K562 (cell line): ENCODE data around the gene ARHGAP26. TPM values are rescaled to one million over a fixed set of nuclear protein-coding genes. Genes with fewer than 3 reads are reported as not detected.

Source experiments
- ATAC-seq: fragments of 200-7000 bp; cut with Tn5 transposase; 3 replicates; pipeline ENCODE4 v1.9.1; 2020; ENCODE audit warnings: moderate library complexity
- BruUV-seq: library from RNA; stranded (reverse); fragments of 400-500 nt; replicated peaks from 2 replicates; lab custom pipeline; 2021; lab: Mats Ljungman, UMichigan
- CTCF ChIA-PET: fragments of 300-600 bp; formaldehyde crosslinking; extraction: SDS; loops from one replicate; lab custom pipeline; 2021; ENCODE audit warnings: low intra/inter-chr PET ratio; lab: Yijun Ruan, JAX
- POLR2A ChIA-PET: fragments of 300-600, 350-650 bp; sonication (Branson Sonifier 250); formaldehyde crosslinking; extraction: SDS; loops from one replicate; lab custom pipeline; 2021; ENCODE audit warnings: antibody characterized with exemption, inconsistent platforms; lab: Yijun Ruan, JAX
- DNase-seq, 4 experiments: peaks; one replicate each; pipeline versions ENCODE4 v3.0.0 to v3.0.0-alpha.2; 2011 to 2018; ENCODE audit warnings: low spot score in 3 of 4, mixed read lengths in 3 of 4; ENCODE audit errors: extremely low read depth in 1 of 4
- FAIRE-seq: peaks from 2 replicates; lab custom pipeline; 2011; peaks lifted over from hg19 to GRCh38; lab: Jason Lieb, UNC
- H2AFZ ChIP-seq: 2 replicates; pipeline ENCODE4 v1.6.0; 2011; ENCODE audit warnings: low read depth, low read length, control low read depth, inconsistent platforms
- H3K27ac ChIP-seq: fragments of 200-600 bp; 3 replicates; pipeline ENCODE4 v1.8.0; 2011; ENCODE audit warnings: low read depth, mild to moderate bottlenecking, control low read depth, inconsistent platforms, low read length, moderate library complexity, mixed read lengths; ENCODE audit errors: extremely low read depth
- H3K27me3 ChIP-seq, 2 experiments: fragments of 300-600 bp in 1 of 2; 2 replicates in 1 of 2; 3 replicates in 1 of 2; pipeline versions ENCODE4 v1.6.0 to v1.8.0; 2011; ENCODE audit warnings: inconsistent platforms in 2 of 2, low read length in 2 of 2, mild to moderate bottlenecking in 1 of 2, mixed read lengths in 1 of 2, moderate library complexity in 1 of 2; ENCODE audit not compliant: control insufficient read depth in 2 of 2, insufficient read depth in 2 of 2
- H3K36me3 ChIP-seq: fragments of 300-600 bp; 3 replicates; pipeline ENCODE4 v1.8.0; 2011; ENCODE audit warnings: mild to moderate bottlenecking, low read length, inconsistent platforms; ENCODE audit not compliant: control insufficient read depth, insufficient read depth
- H3K4me1 ChIP-seq, 2 experiments: fragments of 200-600 bp in 1 of 2; replicated peaks in 1 of 2; 2 replicates in 1 of 2; 3 replicates in 1 of 2; pipeline versions ENCODE4 v1.5.1 to v1.8.0; 2011; ENCODE audit warnings: inconsistent platforms in 2 of 2, low read length in 2 of 2, mild to moderate bottlenecking in 1 of 2, mixed read lengths in 1 of 2, moderate library complexity in 1 of 2; ENCODE audit not compliant: control insufficient read depth in 2 of 2, insufficient read depth in 2 of 2
- H3K4me2 ChIP-seq: 2 replicates; pipeline ENCODE4 v1.6.1; 2011; ENCODE audit warnings: low read length, control low read depth, inconsistent platforms, mixed read lengths; ENCODE audit not compliant: insufficient read depth
- H3K4me3 ChIP-seq: fragments of 200-600 bp; sonication (generic), shearing (Covaris generic); 2 replicates; pipeline ENCODE4 v1.5.1; 2016; ENCODE audit warnings: control low read depth, inconsistent platforms
- H3K79me2 ChIP-seq: fragments of 200-600 bp; 3 replicates; pipeline ENCODE4 v1.8.0; 2011; ENCODE audit warnings: low read length, inconsistent platforms; ENCODE audit not compliant: control insufficient read depth, insufficient read depth
- H3K9ac ChIP-seq, 2 experiments: 2 replicates each; pipeline versions ENCODE4 v1.6.0 to v1.6.1; 2011; ENCODE audit warnings: low read depth in 2 of 2, low read length in 2 of 2, control low read depth in 1 of 2, inconsistent platforms in 1 of 2, mild to moderate bottlenecking in 1 of 2, mixed read lengths in 1 of 2; ENCODE audit not compliant: insufficient read depth in 1 of 2
- H3K9me1 ChIP-seq: one replicate; pipeline ENCODE4 v1.6.0; 2011; ENCODE audit warnings: inconsistent platforms, mild to moderate bottlenecking, low read length, moderate library complexity; ENCODE audit not compliant: control insufficient read depth, insufficient read depth
- H3K9me3 ChIP-seq: replicated peaks from 2 replicates; pipeline ENCODE4 v1.5.1; 2011; ENCODE audit warnings: low read depth, low read length, inconsistent platforms; ENCODE audit not compliant: control insufficient read depth, insufficient read depth
- H4K20me1 ChIP-seq: replicated peaks from 2 replicates; pipeline ENCODE4 v1.6.1; 2011; ENCODE audit warnings: low read length, inconsistent platforms, mixed read lengths; ENCODE audit not compliant: control insufficient read depth, insufficient read depth
- CEBPB ChIP-seq: fragments of 450-650 bp; IDR thresholded peaks from 2 replicates; pipeline ENCODE4 v1.6.1; 2016; ENCODE audit warnings: missing genetic modification characterization, missing compliant biosample characterization
- DIDO1 ChIP-seq: fragments of 450-650 bp; IDR thresholded peaks from 2 replicates; pipeline ENCODE4 v1.6.1; 2016; ENCODE audit warnings: low read depth, missing biosample characterization, missing genetic modification characterization
- PML ChIP-seq: IDR thresholded peaks from 2 replicates; pipeline ENCODE4 v1.6.1; 2012; ENCODE audit warnings: low read length, inconsistent platforms
- SP2 ChIP-seq: IDR thresholded peaks from 2 replicates; pipeline ENCODE4 v1.6.1; 2011; ENCODE audit warnings: mild to moderate bottlenecking, low read depth, low read length, moderate library complexity; ENCODE audit not compliant: poor library complexity, severe bottlenecking; ENCODE audit errors: extremely low read depth
- SPI1 ChIP-seq: IDR thresholded peaks from 2 replicates; pipeline ENCODE4 v1.6.1; 2011; ENCODE audit warnings: low read depth, low read length, control low read depth, borderline replicate concordance
- ZFPM2 ChIP-seq: fragments of 250-450 bp; sonication (Bioruptor Pico); IDR thresholded peaks from 2 replicates; pipeline ENCODE4 v1.5.1; 2022; ENCODE audit warnings: mild to moderate bottlenecking
- WGBS: fragments of 100-300 bp; shearing (Covaris generic); methylation state at CpG from one replicate; pipeline ENCODE4 v1.1.6; 2016; ENCODE audit warnings: low coverage, mixed read lengths; ENCODE audit not compliant: insufficient coverage; ENCODE audit errors: missing lambda C conversion rate; 5-methylcytosine and 5-hydroxymethylcytosine counted together
- in situ Hi-C: fragments of 300-500 bp; cut with MboI; formaldehyde crosslinking; loops from 4 replicates; pipeline ENCODE4 v1.15.0; 2018; ENCODE audit warnings: inconsistent platforms, mixed read lengths
- intact Hi-C: fragments of 100-400 bp; cut with micrococcal nuclease; formaldehyde crosslinking; loops from 2 replicates; pipeline ENCODE4 v1.14.2; 2022
- polyA plus RNA-seq, 8 experiments: library from polyadenylated mRNA; depleted of rRNA in 4 of 8; stranded (reverse) in 5 of 8; unstranded in 3 of 8; fragments of >200 nt; fragmentation: Nextera tagmentation in 2 of 8; fragmentation: Illumina TruSeq in 1 of 8; extraction: Ambion mirVana in 2 of 8; extraction: Trizol in 1 of 8; gene quantifications; 2 replicates each; pipeline versions ENCODE4 v1.2.1 to v1.2.3, GENCODE V29; 2011 to 2014; ENCODE audit warnings: inconsistent platforms in 1 of 8, missing spikeins in 1 of 8
- total RNA-seq, 7 experiments: library from RNA; depleted of rRNA in 6 of 7; stranded (reverse); fragments of >200 nt in 6 of 7; fragmentation: Illumina TruSeq in 2 of 7; extraction: Trizol in 2 of 7; gene quantifications; 2 replicates each; pipeline versions ENCODE4 v1.2.1 to v1.2.3, GENCODE V29; 2011 to 2021; ENCODE audit warnings: low replicate concordance in 1 of 7
- TF ChIP-seq, protein P1 (sequence below): fragments of 200-800 bp; sonication (Bioruptor generic); IDR thresholded peaks from 2 replicates; pipeline ENCODE4 v1.6.1; 2017; ENCODE audit warnings: missing genetic modification characterization, missing compliant biosample characterization
- TF ChIP-seq, protein P2 (sequence below): fragments of 450-650 bp; IDR thresholded peaks from 2 replicates; pipeline ENCODE4 v1.6.1; 2016; ENCODE audit warnings: borderline replicate concordance
- TF ChIP-seq, protein P3 (sequence below): IDR thresholded peaks from 2 replicates; pipeline ENCODE4 v1.6.1; 2011; ENCODE audit not compliant: insufficient read length; ENCODE audit errors: extremely low read depth

Gene ARHGAP26
- total and polyA plus RNA-seq, 9 of the 15 experiments (the other 6 are each of a cell fraction or from before 2014, with no cell fraction given) = 0.13 to 1.1 (median 0.55) TPM

DNA sequence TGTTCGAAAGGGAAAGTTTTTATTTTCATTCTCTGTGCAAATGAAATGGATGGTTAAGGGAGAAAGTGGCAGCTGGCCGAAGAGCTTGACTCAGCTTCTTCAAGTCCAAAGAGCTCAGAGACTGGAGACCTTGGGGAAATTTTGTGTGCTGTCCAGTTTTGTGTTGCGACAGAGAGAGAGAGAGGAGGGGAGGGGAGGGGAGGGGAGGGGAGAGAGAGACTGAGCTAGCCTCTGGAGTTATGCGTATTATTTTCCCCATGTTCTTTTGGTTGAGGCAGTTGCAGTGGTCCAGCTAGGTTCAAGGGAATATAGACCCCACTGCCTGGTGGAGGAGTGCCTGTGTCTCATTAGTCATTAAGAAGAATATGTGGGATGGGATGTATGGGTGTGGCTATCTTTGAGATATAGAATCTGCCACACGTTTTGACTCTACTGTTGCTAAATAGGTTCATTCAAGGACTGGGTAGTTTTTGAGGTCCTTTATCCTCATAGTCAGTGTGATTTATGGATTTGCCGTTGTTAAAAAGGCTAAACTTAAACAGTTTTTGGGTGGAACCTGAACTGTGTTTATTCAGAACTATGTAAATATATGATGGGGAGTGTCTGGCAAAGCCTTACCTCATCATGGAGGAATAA is 69.7 kb downstream of the ARHGAP26 start (continued):
- no peak for TF ChIP-seq SPI1
- TF ChIP-seq, protein P1, sequence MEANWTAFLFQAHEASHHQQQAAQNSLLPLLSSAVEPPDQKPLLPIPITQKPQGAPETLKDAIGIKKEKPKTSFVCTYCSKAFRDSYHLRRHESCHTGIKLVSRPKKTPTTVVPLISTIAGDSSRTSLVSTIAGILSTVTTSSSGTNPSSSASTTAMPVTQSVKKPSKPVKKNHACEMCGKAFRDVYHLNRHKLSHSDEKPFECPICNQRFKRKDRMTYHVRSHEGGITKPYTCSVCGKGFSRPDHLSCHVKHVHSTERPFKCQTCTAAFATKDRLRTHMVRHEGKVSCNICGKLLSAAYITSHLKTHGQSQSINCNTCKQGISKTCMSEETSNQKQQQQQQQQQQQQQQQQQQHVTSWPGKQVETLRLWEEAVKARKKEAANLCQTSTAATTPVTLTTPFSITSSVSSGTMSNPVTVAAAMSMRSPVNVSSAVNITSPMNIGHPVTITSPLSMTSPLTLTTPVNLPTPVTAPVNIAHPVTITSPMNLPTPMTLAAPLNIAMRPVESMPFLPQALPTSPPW = peak; percentile 46; the same call in 1 of the 2 replicates
- TF ChIP-seq SP2 = no peak
- TF ChIP-seq CEBPB (tag) = peak; percentile 29; the same call in 1 of the 2 replicates
- no peak for TF ChIP-seq PML
- TF ChIP-seq ZFPM2 (CRISPR knock-in tag) = no peak
- TF ChIP-seq, all 486 proteins: peak for 3

- in situ Hi-C loops = no loop called here
- no peak overlapping the region for H3K27ac ChIP-seq
Measured at GRCh38 chr5:142840575-142840974, 70.4 kb downstream of the ARHGAP26 start.

More at GRCh38 chr5:142840575-142840974, 70.4 kb downstream of the ARHGAP26 start:
- H2AFZ ChIP-seq = no peak overlapping the region
- no peak overlapping the region for H3K4me2 ChIP-seq
- no TSS peak for BruUV-seq
- DNase-seq = no peak
- POLR2A ChIA-PET = no interaction called here
- H3K4me1 ChIP-seq = peaks cover 0 to 7% of the 10 kb centered on the region in 2 experiments; a peak in 1 of 5 replicates
- no peaks in the 10 kb centered on the region for H4K20me1 ChIP-seq
- H3K9ac ChIP-seq = no peak overlapping the region
- 6% methylated on average over 2 of the region's 2 CpGs for WGBS
- CTCF ChIA-PET = no interaction called here
- FAIRE-seq = no peak
- no peaks in the 10 kb centered on the region for H3K79me2 ChIP-seq
- no peak for ATAC-seq
- H3K27me3 ChIP-seq = peaks cover 5% of the 10 kb centered on the region in 2 experiments; a peak in 3 of 5 replicates
- TF ChIP-seq DIDO1 (tag) = no peak
- TF ChIP-seq, protein P2, sequence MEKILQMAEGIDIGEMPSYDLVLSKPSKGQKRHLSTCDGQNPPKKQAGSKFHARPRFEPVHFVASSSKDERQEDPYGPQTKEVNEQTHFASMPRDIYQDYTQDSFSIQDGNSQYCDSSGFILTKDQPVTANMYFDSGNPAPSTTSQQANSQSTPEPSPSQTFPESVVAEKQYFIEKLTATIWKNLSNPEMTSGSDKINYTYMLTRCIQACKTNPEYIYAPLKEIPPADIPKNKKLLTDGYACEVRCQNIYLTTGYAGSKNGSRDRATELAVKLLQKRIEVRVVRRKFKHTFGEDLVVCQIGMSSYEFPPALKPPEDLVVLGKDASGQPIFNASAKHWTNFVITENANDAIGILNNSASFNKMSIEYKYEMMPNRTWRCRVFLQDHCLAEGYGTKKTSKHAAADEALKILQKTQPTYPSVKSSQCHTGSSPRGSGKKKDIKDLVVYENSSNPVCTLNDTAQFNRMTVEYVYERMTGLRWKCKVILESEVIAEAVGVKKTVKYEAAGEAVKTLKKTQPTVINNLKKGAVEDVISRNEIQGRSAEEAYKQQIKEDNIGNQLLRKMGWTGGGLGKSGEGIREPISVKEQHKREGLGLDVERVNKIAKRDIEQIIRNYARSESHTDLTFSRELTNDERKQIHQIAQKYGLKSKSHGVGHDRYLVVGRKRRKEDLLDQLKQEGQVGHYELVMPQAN = no peak
- TF ChIP-seq, protein P3, sequence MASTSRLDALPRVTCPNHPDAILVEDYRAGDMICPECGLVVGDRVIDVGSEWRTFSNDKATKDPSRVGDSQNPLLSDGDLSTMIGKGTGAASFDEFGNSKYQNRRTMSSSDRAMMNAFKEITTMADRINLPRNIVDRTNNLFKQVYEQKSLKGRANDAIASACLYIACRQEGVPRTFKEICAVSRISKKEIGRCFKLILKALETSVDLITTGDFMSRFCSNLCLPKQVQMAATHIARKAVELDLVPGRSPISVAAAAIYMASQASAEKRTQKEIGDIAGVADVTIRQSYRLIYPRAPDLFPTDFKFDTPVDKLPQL = no peak
- TF ChIP-seq, all 486 proteins: peak for 0
- H3K4me3 ChIP-seq = no peak overlapping the region
- no peaks in the 10 kb centered on the region for H3K9me1 ChIP-seq
- no peaks in the 10 kb centered on the region for H3K9me3 ChIP-seq
- intact Hi-C loops = no loop called here
- no peaks in the 10 kb centered on the region for H3K36me3 ChIP-seq
